Measurements from ENCODE around the gene WASF3.

WASF3 gene

GRCh38 chr13:26596458-26596857 is 39.0 kb downstream of the WASF3 start:
- no peak for DNase-seq (ENCODE audit: low read depth, low spot score)
- H3K36me3 ChIP-seq (ENCODE audit: insufficient read depth, insufficient read length, low read length) = no peaks in the 10 kb centered on the region
- no peaks in the 10 kb centered on the region for H3K27me3 ChIP-seq (ENCODE audit: insufficient read depth, insufficient read length)
- no peak overlapping the region for H3K4me3 ChIP-seq (ENCODE audit: insufficient read length, low read depth)
- H3K9ac ChIP-seq (ENCODE audit: insufficient read length, low read depth) = no peak overlapping the region
- TF ChIP-seq ZNF274 (IDR thresholded peaks at IDR 0.05; ENCODE audit: low read depth, low read length) (no peak), SUZ12 (IDR thresholded peaks at IDR 0.05; ENCODE audit: extremely low read depth, insufficient read depth, insufficient read length) (no peak), YY1 (IDR thresholded peaks at IDR 0.05; ENCODE audit: insufficient read depth, insufficient read length) (no peak)
- H3K9me3 ChIP-seq (ENCODE audit: insufficient read depth, low read length) = no peaks in the 10 kb centered on the region
- H3K4me1 ChIP-seq (ENCODE audit: insufficient read depth, insufficient read length) = no peaks in the 10 kb centered on the region

GRCh38 chr13:26599403-26599802 is 41.9 kb downstream of the WASF3 start:
- no peak for TF ChIP-seq YY1 (IDR thresholded peaks at IDR 0.05; ENCODE audit: insufficient read depth, insufficient read length)
- TF ChIP-seq ZNF274 (IDR thresholded peaks at IDR 0.05; ENCODE audit: low read depth, low read length) = no peak
- no peak for TF ChIP-seq SUZ12 (IDR thresholded peaks at IDR 0.05; ENCODE audit: extremely low read depth, insufficient read depth, insufficient read length)
- Histone ChIP-seq H3K36me3 (ENCODE audit: insufficient read depth, insufficient read length, low read length) (no peaks in the 10 kb centered on the region), H3K4me3 (ENCODE audit: insufficient read length, low read depth) (no peak overlapping the region), H3K9me3 (ENCODE audit: insufficient read depth, low read length) (no peaks in the 10 kb centered on the region), H3K4me1 (ENCODE audit: insufficient read depth, insufficient read length) (no peaks in the 10 kb centered on the region), H3K27me3 (ENCODE audit: insufficient read depth, insufficient read length) (no peaks in the 10 kb centered on the region), H3K9ac (ENCODE audit: insufficient read length, low read depth) (no peak overlapping the region)
- DNase-seq (ENCODE audit: low read depth, low spot score) = no peak

GRCh38 chr13:26599860-26600259 is 42.4 kb downstream of the WASF3 start:
- DNase-seq (ENCODE audit: low read depth, low spot score) = no peak
- TF ChIP-seq ZNF274 (IDR thresholded peaks at IDR 0.05; ENCODE audit: low read depth, low read length) (no peak), YY1 (IDR thresholded peaks at IDR 0.05; ENCODE audit: insufficient read depth, insufficient read length) (no peak), SUZ12 (IDR thresholded peaks at IDR 0.05; ENCODE audit: extremely low read depth, insufficient read depth, insufficient read length) (no peak)
- Histone ChIP-seq H3K9ac (ENCODE audit: insufficient read length, low read depth) (no peak overlapping the region), H3K36me3 (ENCODE audit: insufficient read depth, insufficient read length, low read length) (no peaks in the 10 kb centered on the region), H3K4me1 (ENCODE audit: insufficient read depth, insufficient read length) (no peaks in the 10 kb centered on the region), H3K9me3 (ENCODE audit: insufficient read depth, low read length) (no peaks in the 10 kb centered on the region), H3K27me3 (ENCODE audit: insufficient read depth, insufficient read length) (no peaks in the 10 kb centered on the region), H3K4me3 (ENCODE audit: insufficient read length, low read depth) (no peak overlapping the region)

GRCh38 chr13:26600343-26600742 is 42.9 kb downstream of the WASF3 start:
- TF ChIP-seq ZNF274 (IDR thresholded peaks at IDR 0.05; ENCODE audit: low read depth, low read length) (no peak), YY1 (IDR thresholded peaks at IDR 0.05; ENCODE audit: insufficient read depth, insufficient read length) (no peak), SUZ12 (IDR thresholded peaks at IDR 0.05; ENCODE audit: extremely low read depth, insufficient read depth, insufficient read length) (no peak)
- Histone ChIP-seq H3K36me3 (ENCODE audit: insufficient read depth, insufficient read length, low read length) (no peaks in the 10 kb centered on the region), H3K4me1 (ENCODE audit: insufficient read depth, insufficient read length) (no peaks in the 10 kb centered on the region), H3K9ac (ENCODE audit: insufficient read length, low read depth) (no peak overlapping the region), H3K9me3 (ENCODE audit: insufficient read depth, low read length) (no peaks in the 10 kb centered on the region), H3K4me3 (ENCODE audit: insufficient read length, low read depth) (no peak overlapping the region), H3K27me3 (ENCODE audit: insufficient read depth, insufficient read length) (no peaks in the 10 kb centered on the region)
- DNase-seq (ENCODE audit: low read depth, low spot score) = no peak

GRCh38 chr13:26601669-26602068 is 44.2 kb downstream of the WASF3 start:
- no peaks in the 10 kb centered on the region for H3K9me3 ChIP-seq (ENCODE audit: insufficient read depth, low read length)
- H3K9ac ChIP-seq (ENCODE audit: insufficient read length, low read depth) = no peak overlapping the region
- TF ChIP-seq SUZ12 (IDR thresholded peaks at IDR 0.05; ENCODE audit: extremely low read depth, insufficient read depth, insufficient read length) (no peak), ZNF274 (IDR thresholded peaks at IDR 0.05; ENCODE audit: low read depth, low read length) (no peak), YY1 (IDR thresholded peaks at IDR 0.05; ENCODE audit: insufficient read depth, insufficient read length) (no peak)
- H3K27me3 ChIP-seq (ENCODE audit: insufficient read depth, insufficient read length) = no peaks in the 10 kb centered on the region
- no peak overlapping the region for H3K4me3 ChIP-seq (ENCODE audit: insufficient read length, low read depth)
- no peaks in the 10 kb centered on the region for H3K4me1 ChIP-seq (ENCODE audit: insufficient read depth, insufficient read length)
- DNase-seq (ENCODE audit: low read depth, low spot score) = no peak
- no peaks in the 10 kb centered on the region for H3K36me3 ChIP-seq (ENCODE audit: insufficient read depth, insufficient read length, low read length)

- Histone ChIP-seq H3K9me3 (ENCODE audit: insufficient read depth, low read length) (no peaks in the 10 kb centered on the region), H3K27me3 (ENCODE audit: insufficient read depth, insufficient read length) (no peaks in the 10 kb centered on the region), H3K9ac (ENCODE audit: insufficient read length, low read depth) (no peak overlapping the region), H3K4me3 (ENCODE audit: insufficient read length, low read depth) (no peak overlapping the region), H3K36me3 (ENCODE audit: insufficient read depth, insufficient read length, low read length) (no peaks in the 10 kb centered on the region), H3K4me1 (ENCODE audit: insufficient read depth, insufficient read length) (no peaks in the 10 kb centered on the region)
- DNase-seq (ENCODE audit: low read depth, low spot score) = no peak
- no peak for TF ChIP-seq ZNF274 (IDR thresholded peaks at IDR 0.05; ENCODE audit: low read depth, low read length)
- no peak for TF ChIP-seq YY1 (IDR thresholded peaks at IDR 0.05; ENCODE audit: insufficient read depth, insufficient read length)
- no peak for TF ChIP-seq SUZ12 (IDR thresholded peaks at IDR 0.05; ENCODE audit: extremely low read depth, insufficient read depth, insufficient read length)
Observed at GRCh38 chr13:26602783-26603182, 45.3 kb downstream of the WASF3 start.

GRCh38 chr13:26604784-26605545 is 47.5 kb downstream of the WASF3 start:
- Histone ChIP-seq H3K9me3 (ENCODE audit: insufficient read depth, low read length) (no peaks in the 10 kb centered on the region), H3K36me3 (ENCODE audit: insufficient read depth, insufficient read length, low read length) (no peaks in the 10 kb centered on the region), H3K4me3 (ENCODE audit: insufficient read length, low read depth) (no peak overlapping the region), H3K4me1 (ENCODE audit: insufficient read depth, insufficient read length) (no peaks in the 10 kb centered on the region), H3K9ac (ENCODE audit: insufficient read length, low read depth) (no peak overlapping the region), H3K27me3 (ENCODE audit: insufficient read depth, insufficient read length) (no peaks in the 10 kb centered on the region)
- no peak for DNase-seq (ENCODE audit: low read depth, low spot score)
- TF ChIP-seq YY1 (IDR thresholded peaks at IDR 0.05; ENCODE audit: insufficient read depth, insufficient read length) (no peak), SUZ12 (IDR thresholded peaks at IDR 0.05; ENCODE audit: extremely low read depth, insufficient read depth, insufficient read length) (no peak), ZNF274 (IDR thresholded peaks at IDR 0.05; ENCODE audit: low read depth, low read length) (no peak)
